Stimulated activated CD4-positive, alpha-beta T cell treated with anti-CD3 and anti-CD28 coated beads, Interleukin-4, amount 100 ng/mL, for 48 hours (primary cell): Measurements from ENCODE around the gene FBN1.

Experiments
- DNase-seq, 2 donors: peaks; one replicate each; pipeline ENCODE4 v3.0.0-alpha.2; 2020; ENCODE audit warnings: low read depth in 2 of 2

Gene FBN1

GRCh38 chr15:48426941-48427340 is 218.6 kb downstream of the FBN1 start:
- no peak for DNase-seq

DNA sequence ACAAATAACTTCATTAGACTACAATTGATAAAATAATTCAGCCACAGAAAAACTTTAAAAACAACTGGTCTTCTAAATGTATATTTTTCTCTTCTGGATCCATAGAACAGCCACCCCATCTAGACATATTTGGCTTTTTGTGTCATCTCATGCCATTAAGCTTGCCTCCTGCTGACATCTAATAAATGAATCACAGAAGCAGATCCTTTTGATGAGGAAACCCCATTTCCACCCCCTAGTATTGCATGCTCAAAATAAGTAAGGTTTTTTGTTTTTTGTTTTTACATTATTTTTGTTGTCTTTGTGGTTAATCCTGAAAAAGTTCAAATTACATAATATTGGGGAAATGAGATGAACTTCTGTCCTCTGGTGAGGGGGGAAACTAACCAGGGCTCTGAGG is 219.5 kb downstream of the FBN1 start:
- no peak for DNase-seq

DNA sequence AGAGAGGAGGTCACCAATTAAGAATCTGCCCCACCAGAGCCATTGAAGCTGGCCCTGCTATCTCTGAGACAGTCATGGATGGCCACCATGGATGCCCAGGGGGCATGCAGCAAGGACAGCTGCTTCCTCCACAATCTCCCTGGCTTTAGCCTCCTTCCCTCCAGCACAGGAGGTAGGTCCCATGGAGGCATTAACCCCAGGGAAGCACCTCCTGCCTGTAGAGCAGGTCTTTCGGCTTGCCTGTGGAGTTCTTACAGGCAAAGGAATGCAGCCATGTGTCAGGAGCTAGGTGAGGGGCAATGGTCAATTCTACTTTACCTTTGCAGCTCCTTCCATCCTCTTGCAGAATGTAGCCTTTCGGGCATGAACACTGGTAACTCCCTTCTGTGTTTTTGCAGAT is 220.5 kb downstream of the FBN1 start:
- no peak for DNase-seq

GRCh38 chr15:48423896-48424475 is 221.5 kb downstream of the FBN1 start:
- DNase-seq: no peak

DNA sequence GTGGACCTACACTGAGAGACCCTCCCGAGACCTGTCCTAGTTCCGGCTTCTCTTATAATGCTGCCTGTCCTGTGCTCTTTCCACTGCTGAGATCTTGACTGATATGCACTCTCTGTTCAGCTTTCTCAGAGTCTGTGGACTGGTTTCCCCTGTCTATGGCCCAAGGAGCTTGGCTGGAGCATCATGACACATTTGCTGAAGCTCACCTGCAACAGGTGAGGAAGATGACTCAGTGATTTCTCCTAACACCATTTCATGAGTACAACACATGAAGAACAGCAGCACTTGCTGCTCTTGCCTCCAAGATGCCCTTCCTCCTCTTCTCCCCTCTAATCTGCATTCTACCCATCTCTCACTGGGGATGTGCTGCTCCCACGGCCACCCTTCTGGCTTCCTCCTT is 222.2 kb downstream of the FBN1 start:
- no peak for DNase-seq

GRCh38 chr15:48422401-48422800 is 223.1 kb downstream of the FBN1 start:
- no peak for DNase-seq

- DNase-seq: no peak
These were observed 224.1 kb downstream of the FBN1 start for GRCh38 chr15:48421362-48421761.

GRCh38 chr15:48419896-48420295 is 225.6 kb downstream of the FBN1 start:
- DNase-seq: no peak

DNA sequence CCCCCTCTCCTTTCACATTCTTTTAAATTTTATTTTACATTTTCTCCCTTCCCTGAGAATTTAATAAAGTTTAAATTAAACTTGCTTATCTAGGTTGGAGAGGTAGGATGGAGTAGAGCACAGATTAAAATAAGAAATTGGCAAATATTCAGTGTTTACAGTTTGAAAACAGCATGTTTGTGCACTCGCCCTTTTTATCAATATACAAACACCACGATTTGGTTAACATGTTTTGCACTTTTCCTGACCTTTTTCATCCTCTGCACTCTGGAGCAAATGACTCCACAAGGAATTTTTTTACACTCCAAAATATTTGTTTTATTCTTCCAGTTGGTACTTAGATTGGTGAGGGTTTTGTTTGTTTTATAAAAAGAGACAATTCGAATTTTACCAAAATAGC is 227.2 kb downstream of the FBN1 start:
- DNase-seq: no peak

GRCh38 chr15:48416301-48416700 is 229.2 kb downstream of the FBN1 start:
- no peak for DNase-seq

GRCh38 chr15:48415036-48415886 is 230.2 kb downstream of the FBN1 start:
- no peak for DNase-seq

DNA sequence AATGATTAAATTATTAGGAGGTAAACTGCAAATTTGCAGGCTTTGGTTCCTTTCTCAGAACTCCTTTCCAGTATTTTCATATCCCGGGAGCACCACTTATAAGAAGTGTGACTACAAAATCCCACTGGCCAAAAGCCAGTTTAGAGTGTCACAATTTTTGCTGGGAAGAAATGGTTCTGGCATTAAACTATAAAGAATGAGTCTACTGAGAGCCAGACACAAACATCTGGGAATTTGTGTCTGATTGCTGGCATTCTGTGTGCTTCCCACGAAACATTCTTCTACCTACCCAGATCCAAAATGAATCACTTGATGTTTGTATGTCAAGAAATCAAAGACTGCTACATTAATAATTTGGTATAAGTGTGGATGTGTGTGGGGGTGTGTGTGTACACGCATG is 231.5 kb downstream of the FBN1 start:
- DNase-seq: no peak

DNA sequence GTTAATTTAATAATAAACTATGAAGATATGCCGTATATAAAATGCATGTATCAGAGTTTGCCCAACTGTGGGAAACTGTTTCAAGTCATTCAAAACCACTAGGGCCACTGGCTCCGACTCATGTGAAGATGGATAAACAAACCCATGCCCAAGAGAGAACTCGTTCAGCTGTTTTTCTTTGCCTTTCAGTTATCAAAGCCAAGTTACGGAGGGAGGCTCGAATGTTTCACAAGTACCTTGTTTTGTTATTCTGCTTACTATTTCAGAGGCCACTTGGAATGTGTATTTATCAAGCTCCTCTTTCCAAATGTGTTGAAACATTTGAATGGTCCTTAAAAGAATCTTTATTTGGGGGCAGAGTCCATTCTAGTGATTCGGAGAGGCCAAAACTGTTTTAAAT is 232.2 kb downstream of the FBN1 start:
- no peak for DNase-seq

GRCh38 chr15:48411971-48412591 is 233.4 kb downstream of the FBN1 start:
- DNase-seq: no peak

- DNase-seq: no peak
These were observed 235.9 kb downstream of the FBN1 start for GRCh38 chr15:48409623-48410022.

GRCh38 chr15:48408327-48408726 is 237.2 kb downstream of the FBN1 start:
- DNase-seq: no peak

DNA sequence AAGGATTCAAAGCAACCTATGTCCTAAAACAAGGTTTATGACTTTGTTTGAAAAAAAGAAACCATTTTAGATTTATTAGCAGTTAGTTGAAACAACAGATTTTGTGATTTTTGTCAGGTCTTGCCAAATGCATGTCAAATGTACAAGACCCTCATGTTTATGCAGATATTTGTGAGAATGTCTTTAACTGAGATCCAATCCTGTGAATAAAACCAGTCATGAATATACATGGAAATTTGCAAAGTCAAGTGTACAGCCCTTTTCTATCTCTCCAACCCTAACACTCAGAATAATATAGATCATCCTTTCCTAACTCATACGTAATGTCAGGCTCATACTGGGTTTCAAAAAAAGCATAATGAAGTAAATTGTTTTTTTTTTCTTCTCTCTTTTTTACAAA is 237.9 kb downstream of the FBN1 start:
- no peak for DNase-seq

- DNase-seq: no peak
These were observed 238.6 kb downstream of the FBN1 start for GRCh38 chr15:48406911-48407310.

GRCh38 chr15:48406266-48406891 is 239.1 kb downstream of the FBN1 start:
- no peak for DNase-seq

DNA sequence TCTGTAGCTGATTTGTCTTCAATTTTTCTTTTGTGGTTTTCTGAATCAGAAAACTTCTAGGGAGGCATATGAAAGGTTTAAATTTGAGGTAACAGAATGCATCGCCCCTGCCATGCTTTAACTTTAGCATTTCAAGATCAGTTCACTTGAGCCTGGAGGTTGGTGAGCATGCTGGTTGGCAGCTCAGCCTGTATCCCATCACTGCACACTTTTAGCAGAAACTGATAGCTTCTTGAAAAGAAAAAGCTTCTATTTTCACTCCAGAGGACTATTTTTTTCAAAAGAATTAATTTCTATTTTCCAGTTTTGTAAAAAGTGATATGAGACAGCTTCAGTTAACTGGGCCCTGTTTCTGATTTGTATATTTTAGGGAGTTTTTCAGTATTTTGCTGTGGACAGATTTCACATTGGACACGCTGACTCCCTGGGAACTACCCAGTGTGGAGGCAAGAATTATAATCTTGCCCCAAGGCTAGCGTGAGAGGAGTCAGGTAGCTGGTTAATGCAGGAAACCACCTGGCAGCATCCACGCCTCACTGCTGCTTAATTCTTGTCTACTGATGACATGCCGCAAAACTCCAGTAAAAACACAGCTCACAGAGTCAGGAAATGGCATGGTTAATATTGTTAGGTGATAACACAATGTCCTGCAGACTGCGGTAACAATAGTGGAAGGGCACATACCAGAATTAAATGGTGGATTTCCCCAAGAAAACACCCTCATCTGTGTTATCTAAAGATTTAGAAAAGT is 242.9 kb downstream of the FBN1 start:
- DNase-seq: no peak

DNA sequence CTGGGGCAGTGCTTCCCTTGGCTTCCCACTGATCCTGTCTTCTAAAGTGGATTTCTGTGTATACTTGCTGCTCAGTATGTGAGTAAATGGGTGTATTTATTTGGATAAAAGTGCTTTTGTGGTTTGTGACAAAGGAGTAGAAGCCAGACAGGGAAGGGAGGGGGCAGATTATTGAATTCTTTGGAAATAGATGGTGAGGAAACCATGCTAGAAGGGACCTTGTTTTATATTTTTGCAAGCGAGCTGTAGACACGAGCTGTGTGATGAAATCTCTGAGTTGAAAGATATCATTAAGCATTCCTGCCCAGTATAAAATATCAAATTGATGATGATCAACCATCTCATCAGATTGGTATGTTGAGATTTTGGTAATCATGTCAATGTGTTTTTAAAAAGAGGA is 245.4 kb downstream of the FBN1 start:
- DNase-seq: no peak

DNA sequence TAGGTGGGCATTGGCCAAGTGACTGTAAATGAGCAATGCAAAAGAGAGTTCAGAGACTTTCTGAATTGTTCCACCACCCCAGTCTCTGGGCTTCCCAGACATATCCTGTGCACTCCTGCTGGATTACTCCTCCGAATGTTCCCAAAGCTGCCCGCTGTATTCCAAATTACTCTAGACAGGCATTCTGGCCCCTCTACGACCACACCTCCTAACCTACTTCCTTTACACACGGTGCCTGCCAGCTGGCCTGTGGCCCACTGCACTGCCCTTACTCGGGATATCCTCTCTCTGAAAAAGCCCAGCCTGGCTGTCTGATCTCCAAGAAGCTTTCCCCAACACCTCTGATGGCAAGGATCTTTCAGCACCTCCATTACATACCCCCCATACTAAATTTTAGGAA is 247.7 kb downstream of the FBN1 start:
- DNase-seq: no peak
